ENCODE measurements around the gene MEAK7.

Gene MEAK7, protein sequence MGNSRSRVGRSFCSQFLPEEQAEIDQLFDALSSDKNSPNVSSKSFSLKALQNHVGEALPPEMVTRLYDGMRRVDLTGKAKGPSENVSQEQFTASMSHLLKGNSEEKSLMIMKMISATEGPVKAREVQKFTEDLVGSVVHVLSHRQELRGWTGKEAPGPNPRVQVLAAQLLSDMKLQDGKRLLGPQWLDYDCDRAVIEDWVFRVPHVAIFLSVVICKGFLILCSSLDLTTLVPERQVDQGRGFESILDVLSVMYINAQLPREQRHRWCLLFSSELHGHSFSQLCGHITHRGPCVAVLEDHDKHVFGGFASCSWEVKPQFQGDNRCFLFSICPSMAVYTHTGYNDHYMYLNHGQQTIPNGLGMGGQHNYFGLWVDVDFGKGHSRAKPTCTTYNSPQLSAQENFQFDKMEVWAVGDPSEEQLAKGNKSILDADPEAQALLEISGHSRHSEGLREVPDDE

GRCh38 chr16:84504420-84505248 is at the start of gene MEAK7:
Gene MEAK7 (minus strand): TSS chr16:84504659. CDS start chr16:84498086, 6,573 bp downstream.
- DNase-seq = peak; percentile 93 to 97 (median 96)

- peak in 2 of 4 experiments; percentile 16 to 22 for DNase-seq
Observed at GRCh38 chr16:84553873-84554399, 49.5 kb upstream of the MEAK7 start.

GRCh38 chr16:84552135-84552534 is 47.7 kb upstream of the MEAK7 start:
- DNase-seq = no peak

DNA sequence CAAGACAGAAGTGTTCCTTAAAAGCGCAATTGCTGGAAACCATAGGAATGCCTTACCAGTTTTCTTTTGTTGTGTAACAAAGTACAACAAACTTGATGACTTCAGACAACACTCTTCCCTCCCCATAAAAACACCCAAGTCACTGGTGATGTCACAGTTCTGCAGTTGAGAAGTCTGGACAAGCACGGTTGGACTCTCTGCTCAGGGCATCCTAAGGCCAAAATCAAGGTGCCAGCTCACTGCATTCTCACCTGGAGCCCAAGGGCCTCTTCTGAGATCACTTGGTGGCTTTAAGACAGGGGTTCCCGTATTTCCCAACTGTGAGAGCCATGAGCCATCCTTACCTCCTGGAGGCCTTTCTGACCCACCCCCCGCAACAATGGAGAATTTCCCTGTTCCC is 45.6 kb upstream of the MEAK7 start:
- no peak for DNase-seq

DNA sequence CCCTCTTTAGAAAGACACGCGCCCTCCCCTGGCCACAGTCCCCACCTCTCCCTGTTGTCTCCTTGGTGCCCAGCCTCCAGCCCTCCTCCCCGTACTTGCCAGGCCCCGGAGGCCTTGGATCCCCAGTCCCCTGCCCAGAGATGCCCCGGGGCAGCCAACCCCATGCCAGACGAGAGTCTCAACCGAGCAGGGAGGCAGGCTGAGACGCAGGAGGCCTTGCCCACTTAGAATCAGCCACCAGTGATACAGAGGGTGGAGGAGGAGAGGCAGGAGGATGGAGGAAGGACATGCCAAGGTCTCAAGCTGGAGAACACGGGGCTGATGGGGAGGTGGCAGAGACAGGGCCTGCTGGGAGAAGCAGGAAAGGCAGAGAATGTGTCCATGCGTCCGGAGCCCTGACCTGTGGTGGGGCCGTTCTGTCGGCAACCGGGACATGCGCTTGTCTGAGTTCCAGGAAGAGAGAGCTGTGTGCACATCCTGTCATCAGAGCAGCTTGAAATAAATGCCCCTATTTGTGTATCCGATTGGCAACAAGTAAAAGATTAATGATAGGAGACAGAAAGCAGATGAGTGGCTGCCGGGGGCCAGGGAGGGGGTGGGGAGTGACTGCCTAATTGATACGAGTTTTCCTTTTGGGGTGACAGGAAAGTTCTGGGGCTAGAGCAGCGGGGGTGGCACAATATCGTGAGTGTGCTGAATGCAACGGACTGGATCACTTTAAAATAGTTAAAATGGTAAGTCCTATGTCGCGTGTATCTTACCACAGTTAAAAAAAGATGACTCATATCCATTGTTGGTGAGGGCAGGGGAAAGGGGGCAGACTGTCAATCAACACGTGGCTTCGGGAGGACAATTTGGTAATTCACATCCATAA is 44.7 kb upstream of the MEAK7 start:
- DNase-seq = peak in 2 of 4 experiments; percentile 15 to 20

- DNase-seq = no peak
Observed at GRCh38 chr16:84548508-84548907, 44.0 kb upstream of the MEAK7 start.

- no peak for DNase-seq
Observed at GRCh38 chr16:84547546-84548061, 43.1 kb upstream of the MEAK7 start.

DNA sequence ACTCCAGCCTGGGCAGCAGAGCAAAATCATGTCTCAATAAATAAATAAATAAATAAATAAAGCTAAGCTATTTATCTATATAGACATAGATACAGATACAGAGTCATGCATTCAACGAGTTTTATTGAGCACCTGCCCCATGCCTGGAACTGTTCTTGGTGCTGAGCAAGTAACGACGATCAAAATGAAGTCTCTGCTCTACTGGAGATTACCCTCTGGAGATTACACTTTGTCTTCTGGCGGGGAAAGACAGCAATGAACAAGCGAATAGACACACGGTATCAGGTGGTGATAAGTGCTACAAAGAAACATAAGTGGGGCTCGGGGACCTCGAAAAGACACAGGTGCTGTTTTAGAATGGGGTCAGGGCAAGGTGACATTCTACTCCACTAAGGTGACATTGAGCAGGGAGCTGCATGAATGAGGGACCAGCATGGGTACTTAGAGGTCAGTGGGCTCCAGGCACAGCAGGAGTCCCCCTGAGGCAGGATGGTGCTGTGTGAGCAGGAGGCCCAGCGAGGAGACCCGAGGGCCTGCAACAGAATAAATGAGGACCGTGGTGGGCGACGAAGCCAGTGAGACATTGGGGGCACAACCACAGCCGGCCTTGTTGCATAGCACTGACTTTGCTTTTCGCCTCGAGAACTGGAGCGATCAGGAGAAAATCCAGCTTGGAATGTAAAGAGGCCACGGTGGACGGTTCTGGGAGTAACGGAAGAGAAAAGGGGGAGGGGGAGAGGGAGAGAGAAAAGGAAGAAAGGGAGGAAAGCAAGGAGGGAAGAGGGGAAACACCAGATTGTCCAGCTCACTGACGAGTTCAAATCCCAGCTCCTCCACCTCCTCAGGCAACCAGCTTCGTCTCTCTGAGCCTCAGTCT is 42.4 kb upstream of the MEAK7 start:
- no peak for DNase-seq

GRCh38 chr16:84545114-84545737 is 40.8 kb upstream of the MEAK7 start:
- DNase-seq = no peak

DNA sequence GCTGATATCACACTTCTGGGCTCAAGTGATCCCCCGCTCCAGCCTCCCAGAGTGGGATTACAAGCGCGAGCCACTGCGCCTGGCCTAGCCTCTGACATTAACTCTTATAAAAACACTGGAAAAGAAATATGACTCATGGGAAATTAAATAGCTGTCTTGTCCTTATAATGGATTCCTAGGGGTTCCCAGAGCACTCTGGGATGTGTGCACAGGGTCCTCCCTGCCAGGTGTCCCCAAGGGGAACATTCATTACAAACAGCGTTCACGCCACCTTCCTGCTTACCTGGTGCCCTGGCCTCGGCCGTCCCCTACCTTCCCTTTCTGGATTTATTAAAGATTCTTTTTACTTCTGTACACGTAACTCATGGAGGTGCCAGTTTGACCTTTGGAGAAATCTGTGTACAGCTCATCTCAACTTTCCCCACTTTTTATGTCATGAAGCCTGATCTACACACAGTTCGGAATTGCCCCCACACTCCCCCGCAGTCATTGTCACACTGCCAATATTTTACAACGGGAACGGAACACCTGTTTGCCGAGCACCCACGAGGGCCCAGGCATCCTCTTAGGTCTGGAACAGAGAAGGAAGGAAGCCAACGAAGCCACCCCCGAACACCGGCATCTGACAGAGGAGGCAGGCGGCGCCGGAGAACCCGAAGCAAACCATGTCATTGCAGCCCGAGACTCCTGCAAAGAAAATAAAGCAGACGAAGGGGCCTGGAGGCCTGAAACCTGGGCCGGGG is 39.7 kb upstream of the MEAK7 start:
- no peak for DNase-seq

DNA sequence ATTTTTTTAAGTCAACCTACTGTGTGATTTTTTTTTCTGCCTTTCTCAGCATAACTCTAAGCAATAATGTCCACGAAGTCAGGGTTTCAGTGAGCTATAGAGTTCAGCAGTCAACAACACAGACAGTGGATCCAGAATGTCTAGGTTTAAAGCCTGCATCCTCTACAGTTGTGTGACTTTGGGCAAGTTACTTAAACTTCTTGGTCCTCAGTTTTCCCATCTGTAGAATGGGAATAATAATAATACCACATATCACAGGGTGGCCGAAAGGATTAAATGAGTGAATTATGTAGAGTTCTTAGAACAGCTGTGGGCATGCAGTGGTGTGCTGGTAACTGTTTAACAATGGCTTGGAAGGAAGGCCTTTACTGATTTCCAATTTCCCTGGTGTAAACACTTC is 38.8 kb upstream of the MEAK7 start:
- DNase-seq = no peak

DNA sequence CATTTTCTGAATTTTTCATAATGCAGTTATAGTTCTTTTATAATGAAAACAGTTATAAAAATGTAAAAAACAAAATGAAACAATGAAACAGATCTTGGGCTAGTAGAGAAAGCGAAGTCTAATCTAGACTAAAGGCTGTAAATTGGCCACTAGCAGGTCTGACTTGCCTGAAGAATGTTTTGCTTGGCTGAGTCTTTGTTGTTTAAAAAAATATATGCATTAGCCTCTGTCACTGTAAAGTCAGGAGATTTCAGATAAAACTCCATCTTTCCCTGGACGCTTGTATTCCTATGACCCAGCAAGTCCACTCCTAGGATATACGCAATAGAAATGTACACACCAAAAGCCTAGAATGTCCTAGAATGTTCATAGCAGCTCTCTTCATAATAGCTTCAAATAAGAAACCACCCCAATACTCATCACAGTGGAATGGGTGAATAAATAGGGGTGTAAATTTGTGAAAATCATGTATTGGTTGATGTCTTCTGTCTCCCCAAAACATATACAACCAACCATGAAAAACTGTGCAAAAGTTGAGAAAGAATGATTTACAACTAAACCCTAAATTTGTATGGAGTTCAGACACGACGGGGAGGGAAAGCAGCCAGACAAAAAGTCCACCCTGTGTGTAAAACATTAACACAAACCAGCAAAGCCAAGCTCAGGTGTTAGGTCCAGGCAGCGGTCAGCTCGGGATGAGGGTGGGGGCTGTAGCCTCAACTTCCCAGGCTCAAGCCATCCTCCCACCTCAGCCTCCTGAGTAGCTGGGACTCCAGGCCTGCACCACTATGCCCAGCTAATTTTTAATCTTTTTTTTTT is 37.7 kb upstream of the MEAK7 start:
- no peak for DNase-seq

GRCh38 chr16:84540194-84540593 is 35.7 kb upstream of the MEAK7 start:
- DNase-seq = no peak

DNA sequence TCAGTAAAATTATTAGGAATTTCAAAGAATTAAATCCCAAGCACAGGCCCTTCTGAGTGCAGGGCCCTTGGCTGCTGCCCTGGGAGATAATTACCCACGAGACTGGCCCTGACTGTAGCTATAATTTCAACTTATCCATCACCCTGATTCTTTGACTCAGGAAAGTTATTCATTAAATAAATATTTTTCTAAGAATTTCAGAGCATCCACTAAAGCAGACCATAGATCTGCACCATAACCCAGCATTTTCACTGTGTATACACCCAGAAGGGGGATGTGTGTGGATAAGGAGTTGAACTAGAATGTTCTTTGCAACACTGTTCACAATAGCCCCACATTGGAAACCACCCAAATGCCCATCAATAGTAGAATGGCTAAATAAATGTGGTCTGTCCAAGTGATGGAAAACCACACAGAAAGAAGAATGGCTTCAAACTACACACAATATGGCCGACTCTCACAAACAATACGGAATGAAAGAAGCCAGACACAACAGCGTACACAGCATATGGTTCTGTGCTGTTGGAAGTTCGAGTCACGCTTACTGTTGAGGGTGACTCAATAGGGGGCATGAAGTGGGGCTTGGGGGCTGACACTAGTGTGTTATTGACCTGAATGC is 33.9 kb upstream of the MEAK7 start:
- DNase-seq = no peak

DNA sequence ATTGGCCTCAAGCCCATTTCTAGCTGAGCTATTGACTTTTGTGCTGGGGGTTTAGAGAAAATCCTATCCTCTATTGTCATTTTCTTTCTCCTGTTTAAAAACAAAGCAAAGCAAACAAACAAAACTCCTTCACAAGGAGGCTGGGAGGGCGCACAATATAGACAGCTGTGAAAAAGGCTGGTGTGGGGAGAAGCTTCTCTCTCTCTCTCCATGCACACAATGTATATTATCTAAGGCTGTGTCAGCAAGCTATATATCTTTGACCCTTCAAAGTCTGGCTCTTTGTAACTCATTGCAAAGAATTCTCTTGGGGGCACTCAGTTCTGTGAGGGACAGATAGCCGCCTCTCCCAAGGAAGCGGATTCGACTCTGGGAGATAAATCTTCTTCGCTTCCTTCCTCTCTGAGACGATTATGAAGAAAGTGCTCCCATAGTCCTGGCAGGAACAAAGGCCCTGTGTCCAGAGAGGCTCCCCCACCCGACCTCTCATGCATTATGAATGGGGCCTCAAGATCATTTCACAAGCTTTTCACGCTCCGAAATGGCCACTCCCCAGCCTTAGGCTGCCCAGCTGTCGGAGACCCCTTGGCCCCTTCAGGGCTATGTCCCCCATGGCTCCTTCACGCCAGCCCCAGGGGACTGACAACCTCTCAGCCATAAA is 33.2 kb upstream of the MEAK7 start:
- no peak for DNase-seq

GRCh38 chr16:84535851-84536250 is 31.4 kb upstream of the MEAK7 start:
- DNase-seq = no peak

GRCh38 chr16:84535408-84535807 is 30.9 kb upstream of the MEAK7 start:
- DNase-seq = no peak

GRCh38 chr16:84534815-84535214 is 30.4 kb upstream of the MEAK7 start:
- no peak for DNase-seq
